Common myeloid progenitor, CD34-positive (primary cell): ENCODE results near the gene MYZAP.

Source experiments
- CTCF ChIA-PET: fragments of 350-600 bp; sonication (Branson Sonifier 250); formaldehyde crosslinking; loops from one replicate; lab custom pipeline; 2021; ENCODE audit warnings: antibody characterized with exemption; lab: Charles Lee
- POLR2A ChIA-PET: fragments of 350-600 bp; sonication (Branson Sonifier 250); formaldehyde crosslinking; loops from one replicate; lab custom pipeline; 2021; ENCODE audit warnings: antibody characterized with exemption; lab: Charles Lee
- DNase-seq, 3 donors: peaks; one replicate each; pipeline versions ENCODE4 v3.0.0 to v3.0.0-alpha.2; 2013
- H3K27ac ChIP-seq, 2 experiments: 1 replicate in 1 of 2; 2 replicates in 1 of 2; pipeline ENCODE4 v1.7.0; 2013; ENCODE audit warnings: inconsistent platforms in 2 of 2, low read length in 2 of 2, mild to moderate bottlenecking in 2 of 2, low read depth in 1 of 2, moderate library complexity in 1 of 2; ENCODE audit not compliant: severe bottlenecking in 2 of 2, insufficient read depth in 1 of 2, poor library complexity in 1 of 2
- H3K27me3 ChIP-seq, 5 experiments: replicated peaks in 2 of 5; 1 replicate in 3 of 5; 2 replicates in 2 of 5; pipeline versions ENCODE4 v1.6.1 to v1.7.0; 2013; ENCODE audit warnings: low read length in 4 of 5, mild to moderate bottlenecking in 2 of 5, moderate library complexity in 2 of 5, inconsistent platforms in 1 of 5; ENCODE audit not compliant: insufficient read depth in 5 of 5, control insufficient read depth in 4 of 5
- H3K36me3 ChIP-seq, 4 experiments: 1 replicate in 2 of 4; 2 replicates in 2 of 4; pipeline versions ENCODE4 v1.6.1 to v1.7.0; 2013; ENCODE audit warnings: low read length in 3 of 4, control low read depth in 1 of 4, mild to moderate bottlenecking in 1 of 4; ENCODE audit not compliant: control insufficient read depth in 4 of 4, insufficient read depth in 4 of 4
- H3K4me1 ChIP-seq, 4 experiments: 1 replicate in 3 of 4; 2 replicates in 1 of 4; pipeline versions ENCODE4 v1.6.1 to v1.7.1; 2013; ENCODE audit warnings: low read length in 3 of 4, mild to moderate bottlenecking in 3 of 4, control low read depth in 1 of 4, inconsistent platforms in 1 of 4, moderate library complexity in 1 of 4; ENCODE audit not compliant: control insufficient read depth in 4 of 4, insufficient read depth in 4 of 4; ENCODE audit errors: control extremely low read depth in 1 of 4
- H3K4me3 ChIP-seq, 7 experiments: 1 replicate in 4 of 7; 2 replicates in 3 of 7; pipeline versions ENCODE4 v1.5.1 to v1.7.0; 2013; ENCODE audit warnings: mild to moderate bottlenecking in 7 of 7, low read length in 6 of 7, moderate library complexity in 6 of 7, inconsistent platforms in 2 of 7, low read depth in 2 of 7, control low read depth in 1 of 7; ENCODE audit not compliant: insufficient read depth in 4 of 7, control insufficient read depth in 1 of 7; ENCODE audit errors: extremely low read depth in 1 of 7
- H3K9me3 ChIP-seq, 5 experiments: 1 replicate in 4 of 5; 2 replicates in 1 of 5; pipeline versions ENCODE4 v1.6.1 to v1.7.1; 2013; ENCODE audit warnings: low read length in 4 of 5, mild to moderate bottlenecking in 2 of 5, inconsistent platforms in 1 of 5, low read depth in 1 of 5, moderate library complexity in 1 of 5; ENCODE audit not compliant: control insufficient read depth in 4 of 5, insufficient read depth in 2 of 5; ENCODE audit errors: control extremely low read depth in 1 of 5
- WGBS: methylation state at CpG from one replicate; pipeline ENCODE4 v1.1.5; 2013; ENCODE audit not compliant: insufficient coverage; 5-methylcytosine and 5-hydroxymethylcytosine counted together

Gene MYZAP

DNA sequence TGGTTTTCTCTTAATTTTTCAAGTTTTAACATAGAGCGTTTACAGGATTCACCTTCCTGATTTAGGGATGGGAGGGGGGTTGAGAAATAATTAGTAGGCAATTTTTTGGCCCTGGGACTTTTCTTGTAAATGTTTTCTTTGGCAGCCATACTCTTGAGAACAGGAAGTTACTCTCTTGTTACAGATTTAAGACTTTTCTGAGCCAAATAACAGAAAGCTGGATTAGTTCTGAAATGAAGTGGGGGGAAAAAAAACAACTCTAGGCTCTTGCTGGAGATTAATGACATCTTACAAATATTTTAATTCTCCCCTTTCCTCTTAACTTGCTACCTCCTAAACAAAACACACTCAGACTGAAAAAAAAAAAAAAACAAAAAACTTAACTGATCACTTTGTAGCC lies 101.0 kb downstream of the MYZAP start:
- POLR2A ChIA-PET: no interaction called here
- Histone ChIP-seq H3K4me3 (no peak overlapping the region), H3K36me3 (no peaks in the 10 kb centered on the region), H3K4me1 (no peaks in the 10 kb centered on the region), H3K27ac (no peak overlapping the region), H3K27me3 (no peaks in the 10 kb centered on the region), H3K9me3 (no peaks in the 10 kb centered on the region)
- no peak for DNase-seq
- CTCF ChIA-PET: no interaction called here
- WGBS: 83% methylated on average over 1 of the region's 1 CpG

DNA sequence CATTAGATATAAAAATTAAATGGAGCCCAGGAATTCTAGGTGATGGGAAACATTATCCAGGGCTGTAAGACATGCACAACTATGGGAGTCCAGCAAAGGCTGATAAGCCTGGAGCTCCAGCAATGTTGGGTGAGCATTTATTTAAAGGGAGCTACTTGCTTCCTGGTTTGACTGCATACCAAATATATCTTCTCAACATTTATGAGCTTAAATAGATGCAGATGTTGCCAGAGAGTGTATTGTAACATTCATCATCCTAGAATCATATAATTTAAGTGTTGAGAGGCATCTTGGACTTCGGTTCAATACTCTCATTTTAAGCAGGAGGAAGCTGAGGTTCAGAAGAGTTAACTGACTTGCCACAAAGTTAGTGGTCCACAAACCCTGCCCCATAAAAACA lies 102.6 kb downstream of the MYZAP start:
- no CpG with 5 or more reads among the region's 1 CpG for whole genome bisulfite sequencing
- DNase-seq: no peak
- H3K36me3 ChIP-seq: no peaks in the 10 kb centered on the region
- no peak overlapping the region for H3K27ac ChIP-seq
- ChIA-PET POLR2A (no interaction called here), CTCF (interaction anchor here (0.7 to 1.0 kb wide), 2 partner anchors 9 to 52 kb away, joined by 3 read pairs; no protein-coding TSS in a partner anchor)
- H3K9me3 ChIP-seq: no peaks in the 10 kb centered on the region
- no peak overlapping the region for H3K4me3 ChIP-seq
- H3K27me3 ChIP-seq: peaks cover 0 to 6% (median 0%) of the 10 kb centered on the region in 5 experiments
- no peaks in the 10 kb centered on the region for H3K4me1 ChIP-seq

DNA sequence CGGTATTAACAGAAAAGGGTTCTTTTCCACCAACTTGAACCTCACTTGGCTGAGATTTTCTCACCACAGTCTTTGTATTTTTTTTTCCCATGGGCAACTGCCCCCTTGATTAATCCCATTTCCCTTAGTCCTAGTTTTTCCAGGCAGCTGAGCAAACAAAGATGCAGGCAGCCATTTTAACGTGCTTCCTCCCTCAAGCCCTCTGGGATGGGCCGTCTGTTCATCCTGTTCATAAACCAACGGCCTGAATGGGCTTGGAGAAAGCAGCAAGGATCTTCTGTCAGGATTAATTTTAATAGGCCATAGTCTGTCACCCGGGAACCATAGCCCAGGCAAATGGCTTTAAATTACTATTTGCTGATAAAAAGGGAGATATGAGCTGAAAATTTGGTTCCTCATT lies 104.4 kb downstream of the MYZAP start:
- CTCF ChIA-PET: no interaction called here

DNA sequence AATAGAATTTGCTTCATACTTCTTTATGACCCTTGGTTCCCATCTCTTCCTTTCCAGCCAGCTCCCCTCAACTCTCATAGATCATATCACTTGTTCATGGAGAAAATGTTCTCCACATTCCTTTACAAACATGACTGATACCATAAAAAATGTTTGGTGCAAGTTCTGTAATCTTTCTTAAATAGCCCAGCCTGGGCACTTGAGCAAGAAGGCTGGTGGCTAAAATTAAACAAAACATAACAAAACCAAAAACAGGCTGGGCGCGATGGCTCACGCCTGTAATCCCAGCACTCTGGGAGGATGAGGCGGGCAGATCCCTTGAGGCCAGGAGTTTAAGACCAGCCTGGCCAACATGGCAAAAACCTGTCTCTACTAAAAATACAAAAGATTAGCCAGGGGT lies 105.9 kb downstream of the MYZAP start:
- H3K27ac ChIP-seq: no peak overlapping the region
- no peaks in the 10 kb centered on the region for H3K4me1 ChIP-seq
- no peak overlapping the region for H3K4me3 ChIP-seq
- no peaks in the 10 kb centered on the region for H3K36me3 ChIP-seq
- WGBS: 97% methylated on average over 4 of the region's 4 CpGs
- CTCF ChIA-PET: interaction anchor here (0.6 kb wide), 1 partner anchor 34 kb away, joined by 3 read pairs; no protein-coding TSS in a partner anchor
- no peaks in the 10 kb centered on the region for H3K9me3 ChIP-seq
- peaks cover 0 to 29% (median 0%) of the 10 kb centered on the region in 5 experiments for H3K27me3 ChIP-seq
- DNase-seq: no peak
- POLR2A ChIA-PET: no interaction called here

More for the DNA sequence above, 104.4 kb downstream of the MYZAP start:
- no peak overlapping the region for H3K27ac ChIP-seq
- no peaks in the 10 kb centered on the region for H3K9me3 ChIP-seq
- no peak for DNase-seq
- POLR2A ChIA-PET: no interaction called here
- H3K4me3 ChIP-seq: no peak overlapping the region
- H3K36me3 ChIP-seq: no peaks in the 10 kb centered on the region
- H3K4me1 ChIP-seq: no peaks in the 10 kb centered on the region
- peaks cover 0 to 18% (median 0%) of the 10 kb centered on the region in 5 experiments for H3K27me3 ChIP-seq
- 83% methylated on average over 4 of the region's 5 CpGs for WGBS

DNA sequence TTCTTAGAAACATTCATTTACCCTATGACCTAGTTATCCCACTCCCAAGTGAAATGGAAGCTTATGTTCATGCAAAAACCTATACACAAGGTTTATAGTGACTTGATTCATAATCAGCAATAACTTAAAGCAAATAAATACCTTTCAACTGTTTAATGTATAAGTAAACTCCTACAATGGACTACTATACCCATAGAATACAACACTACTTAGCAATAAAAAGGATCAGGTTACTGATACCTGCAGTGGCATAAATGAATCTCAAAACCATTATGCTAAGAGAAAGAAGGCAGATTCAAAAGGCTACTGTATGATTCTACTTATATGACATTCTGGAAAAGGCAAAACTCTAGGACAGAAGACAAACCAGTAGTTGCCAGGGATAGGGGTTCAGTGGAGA lies 106.5 kb downstream of the MYZAP start:
- no peak overlapping the region for H3K27ac ChIP-seq
- no peaks in the 10 kb centered on the region for H3K36me3 ChIP-seq
- H3K4me3 ChIP-seq: no peak overlapping the region
- no peak for DNase-seq
- H3K9me3 ChIP-seq: no peaks in the 10 kb centered on the region
- H3K4me1 ChIP-seq: no peaks in the 10 kb centered on the region
- ChIA-PET POLR2A (no interaction called here), CTCF (interaction anchor here (0.6 kb wide), 1 partner anchor 35 kb away, joined by 3 read pairs; no protein-coding TSS in a partner anchor)
- H3K27me3 ChIP-seq: peaks cover 0 to 34% (median 0%) of the 10 kb centered on the region in 5 experiments

DNA sequence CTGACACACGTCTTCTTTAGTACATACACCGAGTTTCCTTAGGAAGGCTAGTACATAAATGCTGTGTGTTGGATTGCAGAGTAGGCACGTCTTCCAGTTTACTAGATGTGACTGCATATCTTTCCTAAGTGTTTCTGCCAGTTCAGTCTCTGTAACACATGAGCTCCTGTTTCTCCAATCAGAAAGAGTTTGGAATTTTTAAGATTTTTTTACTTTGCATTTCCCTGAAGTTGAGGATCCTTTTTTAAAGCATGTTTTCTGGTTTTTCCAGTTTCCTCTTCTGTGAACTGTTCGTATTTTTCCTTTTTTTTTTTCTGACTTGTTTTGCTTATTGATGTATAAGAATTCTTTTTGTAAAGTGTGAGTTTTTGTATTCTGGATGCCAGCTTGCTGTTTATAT lies 107.3 kb downstream of the MYZAP start:
- Histone ChIP-seq H3K9me3 (no peaks in the 10 kb centered on the region), H3K36me3 (no peaks in the 10 kb centered on the region), H3K4me1 (peaks cover 0 to 1% (median 0%) of the 10 kb centered on the region in 4 experiments), H3K27me3 (peaks cover 0 to 34% (median 0%) of the 10 kb centered on the region in 5 experiments), H3K27ac (no peak overlapping the region), H3K4me3 (no peak overlapping the region)
- ChIA-PET POLR2A (no interaction called here), CTCF (no interaction called here)
- 83% methylated on average over 1 of the region's 4 CpGs for WGBS
- DNase-seq: no peak

DNA sequence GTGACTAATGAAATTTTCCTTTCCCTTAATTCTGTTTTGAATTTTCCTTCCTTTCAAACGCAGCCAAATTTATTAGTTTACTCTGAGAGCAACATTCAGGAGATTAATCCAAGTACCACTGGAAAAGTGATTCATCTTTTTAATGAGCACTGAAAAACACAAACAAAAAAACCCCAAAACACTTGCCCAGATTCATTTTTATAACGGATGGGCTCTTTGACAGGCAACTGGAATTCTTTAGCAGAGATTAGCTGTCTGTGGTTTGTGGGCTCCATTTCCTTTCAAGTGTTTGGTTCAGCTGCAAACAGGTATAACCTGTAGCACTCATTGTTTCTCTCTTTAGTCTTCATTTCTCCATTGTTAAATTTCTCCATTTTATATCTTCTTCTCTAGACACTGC lies 111.7 kb downstream of the MYZAP start:
- CTCF ChIA-PET: interaction anchor here (1.2 kb wide), 1 partner anchor 9 kb away, joined by 3 read pairs; no protein-coding TSS in a partner anchor

More for the DNA sequence above, 111.7 kb downstream of the MYZAP start:
- Histone ChIP-seq H3K4me3 (no peak overlapping the region), H3K9me3 (no peaks in the 10 kb centered on the region), H3K27ac (no peak overlapping the region), H3K4me1 (peaks cover 8 to 21% (median 13%) of the 10 kb centered on the region in 4 experiments), H3K27me3 (peaks cover 0 to 32% (median 0%) of the 10 kb centered on the region in 5 experiments), H3K36me3 (no peaks in the 10 kb centered on the region)
- POLR2A ChIA-PET: interaction anchor here (1.3 kb wide), 1 partner anchor 10 kb away, joined by 5 read pairs; no protein-coding TSS in a partner anchor
- peak in 2 of 3 donors; percentile 13 to 40 for DNase-seq
- 24% methylated on average over 2 of the region's 2 CpGs for WGBS
